Inflammatory macrophage (primary cell): ENCODE results near the gene NR1H3.
"Not testable (repeated sequence)": the region's sequence is repeated elsewhere in the genome, so short reads cannot be mapped to it uniquely, and the experiment has no call there.

Source experiments
- DNase-seq, 2 donors: peaks; one replicate each; pipeline ENCODE4 v3.0.0-alpha.2; 2020 to 2022

Gene NR1H3

GRCh38 chr11:47306484-47306844 lies 48.7 kb downstream of the NR1H3 start:
- DNase-seq, result peak in 1 of 2 donors; percentile 19

- no peak for DNase-seq
These were observed 50.4 kb downstream of the NR1H3 start for GRCh38 chr11:47308050-47308823.

- no peak for DNase-seq
These were observed 57.2 kb downstream of the NR1H3 start for GRCh38 chr11:47314992-47315391.

- not testable (repeated sequence) for DNase-seq
These were observed 58.7 kb downstream of the NR1H3 start for GRCh38 chr11:47316501-47316900.

- peak in 1 of 2 donors; percentile 17 for DNase-seq
These were observed 59.5 kb downstream of the NR1H3 start for GRCh38 chr11:47317064-47317828.

- no peak for DNase-seq
These were observed 60.4 kb downstream of the NR1H3 start for GRCh38 chr11:47318166-47318565.
